NCI-H82 treated with DMSO at 0.1 percent for 48 hours (cell line): Measurements from ENCODE around the gene NR2C1.
A peak's percentile ranks its signal among the peaks of the same experiment; 100 is the strongest.
"Not testable (repeated sequence)": the region's sequence is repeated elsewhere in the genome, so short reads cannot be mapped to it uniquely, and the experiment has no call there.

Experiments
- DNase-seq: peaks from one replicate; lab custom pipeline; 2025; ENCODE audit not compliant: unreplicated experiment; lab: John Stamatoyannopoulos, UW

The NR2C1 gene

DNA sequence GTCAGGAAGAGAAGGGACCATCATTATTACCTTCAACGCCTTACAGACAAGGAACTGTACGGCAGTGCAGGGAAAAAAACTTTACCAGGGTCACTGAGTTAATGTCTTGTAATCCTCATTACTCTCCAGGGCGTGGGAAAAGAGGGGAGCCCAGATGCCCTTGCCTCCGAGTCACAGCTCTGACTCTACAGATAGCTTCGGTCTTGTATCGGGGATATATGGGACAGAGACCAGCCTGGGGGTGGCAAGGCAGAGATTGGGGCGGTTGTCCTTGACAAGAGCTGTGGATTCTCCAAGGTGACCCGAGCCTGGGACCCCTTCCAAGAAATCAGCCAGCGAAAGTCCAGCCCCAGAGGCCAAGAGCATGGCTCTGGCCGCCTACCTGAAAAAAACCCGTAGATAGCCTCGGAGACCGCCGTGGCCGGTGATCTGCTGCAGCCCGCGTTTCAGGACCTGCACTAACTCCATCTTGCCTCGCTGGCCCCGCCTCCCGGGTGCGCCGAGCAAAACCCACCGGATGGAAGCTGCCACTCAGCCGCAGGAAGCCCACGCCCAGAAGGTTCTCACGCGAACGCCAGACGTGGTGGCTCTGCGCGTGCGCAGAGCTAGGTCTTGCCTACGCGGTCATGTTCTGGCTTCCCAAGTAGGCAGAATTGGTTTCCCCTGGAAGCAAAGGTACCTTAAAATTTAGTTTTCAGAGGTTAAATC lies 70.1 kb downstream of the NR2C1 start, which contains the start of gene NDUFA12:
NDUFA12 (minus strand) TSS at position 485 of the 708 bp plus-strand sequence; CDS start at position 468, 17 bp downstream.
- DNase-seq: peak; percentile 89

DNA sequence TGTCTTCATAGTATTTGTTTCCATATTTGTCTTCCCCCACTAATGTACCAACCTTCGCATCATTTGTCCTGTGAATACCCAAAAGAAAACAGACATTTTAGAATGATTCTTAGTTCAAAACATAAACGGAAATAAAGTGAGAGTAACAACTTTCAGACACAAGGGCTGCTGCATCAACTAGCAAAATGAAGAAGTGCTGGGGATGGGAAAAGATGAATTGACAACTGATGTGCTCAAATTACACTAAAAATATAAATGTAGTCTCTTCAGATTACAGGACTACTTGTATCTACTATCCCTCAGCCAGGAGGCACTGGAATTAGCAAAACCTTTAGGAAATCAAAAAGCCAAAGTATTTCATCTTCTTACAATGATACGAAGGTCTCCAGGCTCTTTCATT lies 70.7 kb downstream of the NR2C1 start:
- no peak for DNase-seq

GRCh38 chr12:94998326-94998725 lies 75.1 kb downstream of the NR2C1 start:
- no peak for DNase-seq

- no peak for DNase-seq
Measured at GRCh38 chr12:94997726-94998125, 75.7 kb downstream of the NR2C1 start.

DNA sequence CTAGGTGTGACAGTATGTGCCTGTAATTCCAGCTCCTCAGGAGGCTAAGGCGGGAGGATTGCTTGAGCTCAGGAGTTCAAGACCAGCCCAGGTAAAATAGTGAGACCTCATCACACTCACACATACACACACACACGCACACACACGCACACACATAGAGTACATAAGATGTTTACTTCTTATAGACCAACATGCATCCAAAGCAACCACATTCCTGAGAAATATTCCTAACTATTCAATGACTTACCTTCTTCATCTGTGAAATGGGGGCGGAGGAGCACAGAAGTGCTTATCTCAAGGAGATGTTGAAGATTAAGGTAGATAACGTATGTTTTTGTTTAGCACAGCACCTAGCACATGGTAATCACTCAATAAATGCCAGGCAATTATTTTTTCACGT lies 76.4 kb downstream of the NR2C1 start:
- no peak for DNase-seq

DNA sequence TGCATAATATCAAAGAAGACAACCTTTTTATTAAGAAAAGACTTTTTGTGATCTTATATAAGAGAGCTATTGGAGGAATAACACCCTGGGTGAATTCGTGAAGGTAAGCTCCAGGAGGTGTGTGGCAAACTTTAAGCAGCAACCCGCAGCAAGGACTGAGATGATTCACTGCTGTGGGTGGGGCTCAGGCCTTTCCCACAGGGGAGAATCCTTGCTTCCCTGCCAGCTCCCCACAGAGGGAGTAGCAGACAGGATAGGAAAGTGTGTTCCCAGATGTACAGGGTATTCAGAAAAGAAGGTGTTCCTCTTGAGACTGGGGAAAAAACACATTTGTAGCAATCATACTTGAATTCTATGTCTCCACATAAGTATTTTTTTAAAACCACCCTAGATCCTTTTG lies 79.1 kb downstream of the NR2C1 start:
- no peak for DNase-seq

GRCh38 chr12:94993855-94994254 lies 79.6 kb downstream of the NR2C1 start:
- not testable (repeated sequence) for DNase-seq

DNA sequence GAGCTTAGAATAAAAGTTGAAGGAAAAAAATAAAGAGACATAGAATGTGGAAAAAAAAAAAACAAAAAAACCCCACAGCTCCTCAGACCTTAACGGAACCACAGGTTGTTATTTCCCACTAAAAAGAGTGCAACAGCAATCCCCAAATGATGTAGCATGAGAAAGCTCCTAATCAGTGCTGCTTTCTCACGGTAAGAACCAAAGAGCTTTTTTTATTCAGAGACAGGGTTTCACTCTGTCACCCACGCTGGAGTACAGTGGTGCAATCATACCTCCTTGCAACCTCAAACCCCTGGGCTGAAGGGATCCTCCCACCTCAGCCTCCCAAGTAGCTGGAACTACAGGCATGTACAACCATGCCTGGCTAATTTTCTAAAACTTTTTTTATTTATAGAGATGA lies 83.2 kb downstream of the NR2C1 start:
- DNase-seq: no peak

- no peak for DNase-seq
Measured at GRCh38 chr12:94988471-94988870, 84.9 kb downstream of the NR2C1 start.

GRCh38 chr12:94987801-94988200 lies 85.6 kb downstream of the NR2C1 start:
- no peak for DNase-seq

- no peak for DNase-seq
Measured at GRCh38 chr12:94987076-94987669, 86.2 kb downstream of the NR2C1 start.

- not testable (repeated sequence) for DNase-seq
Measured at GRCh38 chr12:94985099-94985498, 88.3 kb downstream of the NR2C1 start.

DNA sequence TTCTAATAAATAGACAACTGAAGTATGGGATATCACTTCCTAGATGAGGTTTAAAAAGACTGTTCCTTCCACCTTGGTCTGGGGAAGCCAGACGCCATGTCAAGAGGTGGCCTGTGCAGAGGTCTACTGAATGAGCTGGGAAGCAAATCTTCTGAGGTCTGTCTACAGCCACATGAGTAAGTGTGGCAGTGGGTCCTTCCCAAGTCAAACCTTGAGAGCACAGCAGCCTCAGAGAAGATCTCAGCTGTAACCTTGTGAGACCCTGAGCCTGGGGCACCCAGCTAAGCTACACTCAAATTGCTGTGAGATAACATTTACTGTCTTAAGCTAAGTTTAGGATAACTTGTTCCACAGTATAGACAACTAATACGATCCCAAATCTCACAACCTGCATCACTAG lies 90.1 kb downstream of the NR2C1 start:
- no peak for DNase-seq

DNA sequence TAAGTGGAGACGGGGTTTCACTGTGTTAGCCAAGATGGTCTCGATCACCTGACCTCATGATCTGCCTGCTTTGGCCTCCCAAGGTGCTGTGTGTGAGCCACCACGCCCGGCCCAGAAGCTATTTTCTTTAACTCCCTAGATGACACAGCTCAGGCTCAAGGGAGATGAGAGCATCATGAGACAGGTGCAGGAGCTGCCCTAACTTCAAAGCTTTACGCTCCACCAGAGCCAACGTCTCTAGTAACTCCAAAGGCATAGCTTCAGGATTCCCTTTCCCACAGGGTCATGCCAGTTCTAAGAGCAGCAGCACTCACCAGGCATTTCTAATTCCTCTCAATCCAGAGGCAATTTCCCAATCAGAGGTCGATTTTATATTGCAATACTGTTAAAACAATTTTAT lies 91.0 kb downstream of the NR2C1 start:
- DNase-seq: no peak

DNA sequence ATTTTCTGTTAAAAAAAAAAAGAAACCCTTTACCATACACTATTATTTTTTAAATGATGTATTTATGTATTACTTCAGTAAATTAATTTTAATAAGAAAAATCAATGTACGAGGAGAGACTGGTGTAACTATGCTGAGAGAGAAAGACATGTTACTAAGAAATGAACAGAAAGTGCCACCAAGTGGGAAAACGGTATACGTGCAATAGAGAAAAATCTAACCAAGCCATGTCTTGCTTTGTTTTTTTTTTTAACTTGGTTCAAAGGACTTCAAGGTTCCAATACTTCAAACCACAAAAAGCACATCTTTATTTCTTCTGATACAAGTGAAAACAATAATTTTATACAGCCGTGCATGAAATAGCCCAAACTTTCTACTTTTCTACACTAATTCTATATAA lies 92.8 kb downstream of the NR2C1 start:
- DNase-seq: no peak

- no peak for DNase-seq
Measured at GRCh38 chr12:94979941-94980340, 93.5 kb downstream of the NR2C1 start.

DNA sequence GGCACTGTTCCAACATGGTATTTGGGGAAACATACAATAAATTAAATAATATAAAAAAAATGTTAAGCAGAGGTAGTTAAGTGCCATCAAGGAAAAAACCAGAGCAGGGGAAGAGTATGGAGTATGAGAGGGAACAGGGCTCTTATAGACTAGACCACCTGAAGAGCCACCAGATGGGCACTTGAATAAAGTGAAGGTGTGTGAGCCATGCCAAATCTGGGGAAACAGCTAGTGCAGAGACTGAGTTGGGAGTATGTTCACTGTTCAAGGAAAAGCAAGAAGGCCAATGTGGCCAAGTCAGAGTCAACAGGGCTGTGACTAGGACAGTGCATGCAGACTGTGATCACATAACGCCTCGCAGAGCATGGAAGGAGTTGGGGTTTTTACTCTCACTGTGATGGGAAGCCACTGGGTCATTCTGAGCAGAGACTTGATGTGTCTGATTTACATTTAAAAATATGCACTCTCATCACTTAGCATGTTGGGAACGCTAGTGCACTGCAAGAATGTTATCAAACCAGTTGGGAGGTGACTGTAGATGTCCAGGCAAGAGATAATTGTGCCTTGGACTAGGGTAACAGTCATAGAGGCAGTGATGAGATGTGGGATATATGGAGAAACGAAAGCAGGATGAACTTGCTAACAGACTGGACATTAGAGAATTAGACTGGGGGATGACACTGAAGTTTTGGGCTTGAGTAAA lies 95.5 kb downstream of the NR2C1 start:
- DNase-seq: no peak

- DNase-seq: peak; percentile 91
Measured at GRCh38 chr12:94973221-94973620, 100.2 kb downstream of the NR2C1 start.

GRCh38 chr12:94972795-94973194 lies 100.6 kb downstream of the NR2C1 start:
- no peak for DNase-seq

GRCh38 chr12:94971923-94972322 lies 101.5 kb downstream of the NR2C1 start:
- no peak for DNase-seq

- no peak for DNase-seq
Measured at GRCh38 chr12:94970560-94970959, 102.9 kb downstream of the NR2C1 start.
